ENCODE data around the gene PARD6G. TPM values are rescaled to one million over a fixed set of nuclear protein-coding genes. Genes with fewer than 3 reads are reported as not detected.

The PARD6G gene
- total and polyA plus RNA-seq, 2 of the 8 experiments (the other 6 are each of a cell fraction or from before 2014, with no cell fraction given), result 11.3 to 17.9 TPM

GRCh38 chr18:80247393-80247841 is at the start of gene PARD6G (continued):
- peak in 1 of 2 experiments; percentile 21; a peak in 1 of 4 replicates for TF ChIP-seq RAD21 (IDR thresholded peaks at IDR 0.05 in 1 of 2, conservative IDR thresholded peaks at IDR 0.05 in 1 of 2; ENCODE audit: low read depth in 2 of 2, low read length in 2 of 2)

Data from H1 (cell line).